HG03521 (cell line): ENCODE data around the gene CCR1.
"Not testable (repeated sequence)": the region's sequence is repeated elsewhere in the genome, so short reads cannot be mapped to it uniquely, and the experiment has no call there.

Experiments used
- ATAC-seq: cut with Tn5 transposase; IDR thresholded peaks from one replicate; pipeline ENCODE4 v1.9.1; 2021; ENCODE audit warnings: mild to moderate bottlenecking, moderate library complexity; ENCODE audit not compliant: unreplicated experiment

Gene CCR1

GRCh38 chr3:46184469-46184868, 23.6 kb downstream of the CCR1 start:
- no peak for ATAC-seq

GRCh38 chr3:46183330-46183729, 24.8 kb downstream of the CCR1 start:
- ATAC-seq, result no peak

- ATAC-seq, result no peak
These were observed 39.3 kb downstream of the CCR1 start for GRCh38 chr3:46168583-46169345.

- no peak for ATAC-seq
These were observed 44.5 kb downstream of the CCR1 start for GRCh38 chr3:46163556-46164041.

- ATAC-seq, result no peak
These were observed 45.0 kb downstream of the CCR1 start for GRCh38 chr3:46162975-46163555.

GRCh38 chr3:46157685-46158084, 50.4 kb downstream of the CCR1 start:
- ATAC-seq, result not testable (repeated sequence)

- no peak for ATAC-seq
These were observed 53.8 kb downstream of the CCR1 start for GRCh38 chr3:46154311-46154710.
